H9 (cell line): ENCODE data around the gene FLVCR2. TPM values are rescaled to one million over a fixed set of nuclear protein-coding genes. Genes with fewer than 3 reads are reported as not detected.

Experiments
- DNase-seq: peaks from one replicate; pipeline ENCODE4 v3.0.0-alpha.2; 2017
- H2AFZ ChIP-seq: one replicate; pipeline ENCODE4 v1.6.1; 2013; ENCODE audit warnings: mild to moderate bottlenecking, low read length, control low read depth, moderate library complexity
- H2AK5ac ChIP-seq: 2 replicates; pipeline ENCODE4 v1.6.1; 2013; ENCODE audit warnings: low read length, control low read depth, mixed read lengths; ENCODE audit not compliant: insufficient read length
- H2BK120ac ChIP-seq: one replicate; pipeline ENCODE4 v1.6.1; 2013; ENCODE audit warnings: low read depth, mild to moderate bottlenecking, low read length, control low read depth, inconsistent platforms; ENCODE audit not compliant: poor library complexity, severe bottlenecking
- H2BK12ac ChIP-seq: 2 replicates; pipeline ENCODE4 v1.6.1; 2013; ENCODE audit warnings: low read length, control low read depth, mixed read lengths, low read depth; ENCODE audit not compliant: insufficient read length
- H2BK15ac ChIP-seq: 2 replicates; pipeline ENCODE4 v1.6.1; 2013; ENCODE audit warnings: low read depth, low read length, control low read depth
- H2BK20ac ChIP-seq: one replicate; pipeline ENCODE4 v1.6.1; 2013; ENCODE audit warnings: low read depth, mild to moderate bottlenecking, low read length, control low read depth, inconsistent platforms; ENCODE audit not compliant: poor library complexity, severe bottlenecking
- H2BK5ac ChIP-seq: 2 replicates; pipeline ENCODE4 v1.6.1; 2013; ENCODE audit warnings: low read length, control low read depth, mixed read lengths; ENCODE audit not compliant: insufficient read length
- H3K14ac ChIP-seq: 2 replicates; pipeline ENCODE4 v1.6.1; 2013; ENCODE audit warnings: low read length, control low read depth; ENCODE audit not compliant: insufficient read depth
- H3K18ac ChIP-seq: 2 replicates; pipeline ENCODE4 v1.6.1; 2013; ENCODE audit warnings: low read depth, mild to moderate bottlenecking, mixed read lengths, low read length, control low read depth; ENCODE audit not compliant: insufficient read length
- H3K23ac ChIP-seq: 2 replicates; pipeline ENCODE4 v1.6.1; 2013; ENCODE audit warnings: low read length, control low read depth, mixed read lengths, low read depth; ENCODE audit not compliant: insufficient read length
- H3K23me2 ChIP-seq: 2 replicates; pipeline ENCODE4 v1.6.1; 2013; ENCODE audit warnings: low read depth, mild to moderate bottlenecking, mixed read lengths, low read length, control low read depth; ENCODE audit not compliant: insufficient read length, poor library complexity, severe bottlenecking
- H3K27ac ChIP-seq: 2 replicates; pipeline ENCODE4 v1.5.1; 2013; ENCODE audit warnings: low read length, control low read depth, mixed read lengths, low read depth; ENCODE audit not compliant: insufficient read length
- H3K27me3 ChIP-seq: 2 replicates; pipeline ENCODE4 v1.6.1; 2013; ENCODE audit warnings: low read length, control low read depth, inconsistent platforms; ENCODE audit not compliant: insufficient read depth
- H3K4ac ChIP-seq: 2 replicates; pipeline ENCODE4 v1.6.1; 2013; ENCODE audit warnings: low read depth, mild to moderate bottlenecking, control low read depth, inconsistent platforms, low read length, moderate library complexity
- H3K4me1 ChIP-seq: 2 replicates; pipeline ENCODE4 v1.6.1; 2013; ENCODE audit warnings: low read length, control low read depth, inconsistent platforms; ENCODE audit not compliant: insufficient read depth
- H3K4me2 ChIP-seq: 2 replicates; pipeline ENCODE4 v1.6.1; 2013; ENCODE audit warnings: low read length, control low read depth, mixed read lengths; ENCODE audit not compliant: insufficient read length, insufficient read depth
- H3K56ac ChIP-seq: 2 replicates; pipeline ENCODE4 v1.6.1; 2013; ENCODE audit warnings: low read depth, mild to moderate bottlenecking, mixed read lengths, low read length, control low read depth; ENCODE audit not compliant: insufficient read length
- H3K79me1 ChIP-seq: 2 replicates; pipeline ENCODE4 v1.6.1; 2013; ENCODE audit warnings: low read depth, mild to moderate bottlenecking, moderate library complexity, low read length, control low read depth, inconsistent platforms; ENCODE audit not compliant: insufficient read depth, poor library complexity, severe bottlenecking
- H3K79me2 ChIP-seq: 2 replicates; pipeline ENCODE4 v1.6.1; 2013; ENCODE audit warnings: low read length, control low read depth, inconsistent platforms; ENCODE audit not compliant: insufficient read depth
- H3K9ac ChIP-seq: 2 replicates; pipeline ENCODE4 v1.6.1; 2013; ENCODE audit warnings: low read length, control low read depth, mixed read lengths; ENCODE audit not compliant: insufficient read length; ENCODE audit errors: extremely low read depth
- H3K9me3 ChIP-seq: one replicate; pipeline ENCODE4 v1.6.1; 2013; ENCODE audit warnings: low read depth, low read length, inconsistent platforms; ENCODE audit not compliant: control insufficient read depth
- H3T11ph ChIP-seq: one replicate; pipeline ENCODE4 v1.6.1; 2013; ENCODE audit warnings: mild to moderate bottlenecking, low read length, control low read depth, inconsistent platforms
- H4K20me1 ChIP-seq: one replicate; pipeline ENCODE4 v1.6.1; 2013; ENCODE audit not compliant: control insufficient read depth, insufficient read length, insufficient read depth
- H4K5ac ChIP-seq: 2 replicates; pipeline ENCODE4 v1.6.1; 2013; ENCODE audit warnings: low read depth, mild to moderate bottlenecking, mixed read lengths, low read length, control low read depth; ENCODE audit not compliant: insufficient read length
- H4K8ac ChIP-seq: replicated peaks from 2 replicates; pipeline ENCODE4 v1.6.1; 2013; ENCODE audit warnings: low read length, control low read depth, mixed read lengths, low read depth; ENCODE audit not compliant: insufficient read length
- H4K91ac ChIP-seq: 2 replicates; pipeline ENCODE4 v1.6.1; 2013; ENCODE audit warnings: low read depth, mild to moderate bottlenecking, moderate library complexity, mixed read lengths, low read length, control low read depth; ENCODE audit not compliant: insufficient read length
- H3K27ac Mint-ChIP-seq, 3 experiments: 2 replicates in 2 of 3; 3 replicates in 1 of 3; pipeline ENCODE4 v1.8.0; 2020 to 2021; ENCODE audit warnings: mixed read lengths in 3 of 3, mild to moderate bottlenecking in 1 of 3, moderate library complexity in 1 of 3
- H3K27me3 Mint-ChIP-seq: 2 replicates; pipeline ENCODE4 v1.8.0; 2021; ENCODE audit warnings: low read depth, mild to moderate bottlenecking, moderate library complexity, mixed read lengths
- H3K36me3 Mint-ChIP-seq, 3 experiments: 2 replicates in 2 of 3; 3 replicates in 1 of 3; pipeline ENCODE4 v1.8.0; 2020 to 2021; ENCODE audit warnings: low read depth in 3 of 3, mixed read lengths in 3 of 3; ENCODE audit not compliant: insufficient read depth in 1 of 3
- H3K4me1 Mint-ChIP-seq, 2 experiments: 2 replicates each; pipeline ENCODE4 v1.8.0; 2020; ENCODE audit warnings: mixed read lengths in 2 of 2
- H3K4me3 Mint-ChIP-seq, 2 experiments: 2 replicates in 1 of 2; 3 replicates in 1 of 2; pipeline ENCODE4 v1.8.0; 2020 to 2021; ENCODE audit warnings: mild to moderate bottlenecking in 2 of 2, mixed read lengths in 2 of 2, moderate library complexity in 1 of 2
- H3K9me3 Mint-ChIP-seq, 2 experiments: 2 replicates in 1 of 2; 3 replicates in 1 of 2; pipeline ENCODE4 v1.8.0; 2020; ENCODE audit warnings: mild to moderate bottlenecking in 2 of 2, mixed read lengths in 2 of 2, moderate library complexity in 1 of 2
- WGBS: extraction: QIAGEN DNeasy Blood & Tissue Kit; methylation state at CpG from one replicate; pipeline ENCODE4 v1.1.7; 2013; ENCODE audit warnings: missing lambda C conversion rate, low lambda C conversion rate, mixed read lengths; ENCODE audit not compliant: insufficient read length; ENCODE audit errors: extremely low coverage; 5-methylcytosine and 5-hydroxymethylcytosine counted together
- total RNA-seq: library from RNA; stranded (reverse); gene quantifications from 2 replicates; pipeline ENCODE4 v1.2.1, GENCODE V29; 2021
- TF ChIP-seq, protein P1 (sequence below): fragments of 200-600 bp; sonication (generic); conservative IDR thresholded peaks from 3 replicates; pipeline ENCODE4 v1.8.0; 2021; ENCODE audit warnings: antibody characterized with exemption, mild to moderate bottlenecking

FLVCR2 gene
- total RNA-seq, 1 experiment from 2014 or later: 7.1 TPM

DNA sequence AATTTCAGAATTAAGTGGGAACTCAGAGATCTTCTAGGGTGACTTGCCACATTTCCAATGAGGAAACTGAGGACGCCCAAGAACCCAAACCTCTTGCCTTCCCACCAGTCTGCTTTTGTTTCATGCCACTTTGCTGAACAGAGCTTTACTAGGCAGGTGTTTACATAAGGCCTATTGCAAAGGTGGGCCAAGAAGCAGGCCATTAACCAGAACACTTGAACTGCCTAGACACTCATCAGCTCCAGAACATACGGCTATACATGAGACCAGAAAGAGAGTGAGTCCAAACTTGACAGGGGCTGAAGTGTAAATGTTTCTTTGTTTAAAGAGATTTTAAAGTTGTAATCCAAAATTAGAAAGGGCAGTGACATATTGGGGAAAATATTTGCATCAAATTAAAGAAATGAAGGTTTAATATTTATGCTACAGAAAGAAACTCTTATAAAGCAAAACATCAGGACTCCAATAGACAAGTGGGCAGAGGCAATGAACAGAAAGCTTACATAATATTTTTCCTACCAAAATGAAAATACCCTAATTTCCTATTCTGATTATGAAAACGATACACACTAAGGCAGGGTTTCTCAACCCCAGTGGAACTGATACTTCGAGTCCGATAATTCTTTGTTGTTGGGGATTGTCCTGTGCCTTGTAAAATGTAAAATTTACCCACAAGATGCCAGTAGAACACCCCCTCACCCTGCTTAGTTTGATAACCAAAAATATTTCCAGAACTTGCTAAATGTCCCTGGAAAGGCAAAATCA is 44.4 kb upstream of the FLVCR2 start:
- Histone ChIP-seq H2AFZ (no peak overlapping the region), H2AK5ac (no peak overlapping the region), H3K4me1 (no peaks in the 10 kb centered on the region), H3K9ac (no peak overlapping the region), H3K4ac (no peak overlapping the region), H3K9me3 (no peaks in the 10 kb centered on the region), H3T11ph (no peak overlapping the region), H3K27me3 (no peaks in the 10 kb centered on the region), H3K14ac (no peak overlapping the region), H2BK120ac (no peak overlapping the region), H3K79me1 (no peaks in the 10 kb centered on the region), H4K5ac (no peak overlapping the region), H4K91ac (no peak overlapping the region), H3K56ac (no peak overlapping the region), H4K20me1 (no peaks in the 10 kb centered on the region), H3K79me2 (no peaks in the 10 kb centered on the region), H3K4me2 (no peak overlapping the region), H4K8ac (no peak overlapping the region), H2BK20ac (no peak overlapping the region), H2BK5ac (no peak overlapping the region), H3K27ac (no peak overlapping the region), H3K23ac (no peak overlapping the region), H3K23me2 (no peaks in the 10 kb centered on the region), H2BK15ac (no peak overlapping the region), H2BK12ac (no peak overlapping the region), H3K18ac (no peak overlapping the region)
- Mint-ChIP-seq H3K27me3 (no peaks in the 10 kb centered on the region), H3K27ac (no peak overlapping the region), H3K4me3 (no peak overlapping the region), H3K4me1 (no peaks in the 10 kb centered on the region; a peak in 1 of 4 replicates), H3K36me3 (no peaks in the 10 kb centered on the region), H3K9me3 (no peaks in the 10 kb centered on the region)
- TF ChIP-seq, protein P1, sequence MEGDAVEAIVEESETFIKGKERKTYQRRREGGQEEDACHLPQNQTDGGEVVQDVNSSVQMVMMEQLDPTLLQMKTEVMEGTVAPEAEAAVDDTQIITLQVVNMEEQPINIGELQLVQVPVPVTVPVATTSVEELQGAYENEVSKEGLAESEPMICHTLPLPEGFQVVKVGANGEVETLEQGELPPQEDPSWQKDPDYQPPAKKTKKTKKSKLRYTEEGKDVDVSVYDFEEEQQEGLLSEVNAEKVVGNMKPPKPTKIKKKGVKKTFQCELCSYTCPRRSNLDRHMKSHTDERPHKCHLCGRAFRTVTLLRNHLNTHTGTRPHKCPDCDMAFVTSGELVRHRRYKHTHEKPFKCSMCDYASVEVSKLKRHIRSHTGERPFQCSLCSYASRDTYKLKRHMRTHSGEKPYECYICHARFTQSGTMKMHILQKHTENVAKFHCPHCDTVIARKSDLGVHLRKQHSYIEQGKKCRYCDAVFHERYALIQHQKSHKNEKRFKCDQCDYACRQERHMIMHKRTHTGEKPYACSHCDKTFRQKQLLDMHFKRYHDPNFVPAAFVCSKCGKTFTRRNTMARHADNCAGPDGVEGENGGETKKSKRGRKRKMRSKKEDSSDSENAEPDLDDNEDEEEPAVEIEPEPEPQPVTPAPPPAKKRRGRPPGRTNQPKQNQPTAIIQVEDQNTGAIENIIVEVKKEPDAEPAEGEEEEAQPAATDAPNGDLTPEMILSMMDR: no peak
- WGBS: no CpG with 5 or more reads among the region's 5 CpGs
- no peak for DNase-seq
